ENCODE measurements around the gene IRS1.

GRCh38 chr2:226687641-226688253, 111.9 kb downstream of the IRS1 start:
- TF ChIP-seq CTCF (IDR thresholded peaks at IDR 0.05; ENCODE audit: insufficient read depth, low read length, poor library complexity, severe bottlenecking) (no peak), EZH2phosphoT487 (conservative IDR thresholded peaks at IDR 0.05; ENCODE audit: low read length) (no peak)

Measured in SU-DHL-6 (cell line).